AG04449 (cell line): Measurements from ENCODE around the gene ACSS3.

Experiments used
- CTCF ChIA-PET: fragments of 350-600 bp; formaldehyde crosslinking; extraction: SDS; loops from one replicate; lab custom pipeline; 2021; ENCODE audit warnings: antibody characterized with exemption; lab: Yijun Ruan, JAX
- POLR2A ChIA-PET: fragments of 400-600, 350-600 bp; formaldehyde crosslinking; extraction: SDS; loops from one replicate; lab custom pipeline; 2020; ENCODE audit warnings: antibody characterized with exemption, inconsistent platforms; lab: Yijun Ruan, JAX
- DNase-seq: peaks from one replicate; pipeline ENCODE4 v3.0.0-alpha.2; 2010; ENCODE audit warnings: low read depth, low spot score
- H3K4me3 ChIP-seq: 2 replicates; pipeline ENCODE4 v1.5.1; 2011; ENCODE audit warnings: low read depth, mild to moderate bottlenecking, control low read depth, low read length
- TF ChIP-seq, protein P1 (sequence below): IDR thresholded peaks from one replicate; pipeline ENCODE4 v1.5.1; 2011; ENCODE audit warnings: mild to moderate bottlenecking, moderate library complexity, low read length, control low read depth, inconsistent platforms; ENCODE audit not compliant: insufficient read depth; ENCODE audit errors: missing control alignments

Gene ACSS3

DNA sequence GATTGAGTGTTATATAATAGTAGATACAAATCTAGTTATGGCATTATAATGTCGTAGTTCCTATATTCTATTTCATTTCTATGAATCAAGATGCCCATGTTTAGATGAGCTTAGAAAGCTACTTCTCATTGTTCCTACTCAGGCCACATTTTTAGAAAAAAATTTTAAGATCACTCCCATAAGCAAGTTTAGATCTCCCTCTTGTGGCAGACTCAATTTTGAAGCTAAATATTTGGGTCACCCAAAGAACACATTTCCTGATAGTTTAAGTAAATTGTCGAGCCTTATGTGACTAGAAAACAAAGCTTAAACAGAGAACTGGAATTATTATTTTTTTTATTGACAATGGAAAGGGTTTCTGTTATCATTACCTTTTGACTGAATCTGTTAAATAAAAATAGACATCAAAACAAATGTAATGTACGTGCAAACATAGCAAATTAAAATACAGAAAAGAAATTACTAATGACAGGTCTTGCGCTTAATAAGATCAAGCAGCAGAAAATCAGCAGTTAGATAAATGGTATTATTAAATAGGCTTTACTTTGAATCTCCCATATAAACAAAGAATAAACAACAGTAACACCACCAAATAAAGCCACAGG, 180.2 kb downstream of the ACSS3 start:
- ChIA-PET CTCF (interaction anchor here (0.6 to 4.6 kb wide), 22 partner anchors 8 to 1067 kb away, joined by 3 to 35 read pairs (median 4); no protein-coding TSS in a partner anchor), POLR2A (no interaction called here)
- TF ChIP-seq, protein P1, sequence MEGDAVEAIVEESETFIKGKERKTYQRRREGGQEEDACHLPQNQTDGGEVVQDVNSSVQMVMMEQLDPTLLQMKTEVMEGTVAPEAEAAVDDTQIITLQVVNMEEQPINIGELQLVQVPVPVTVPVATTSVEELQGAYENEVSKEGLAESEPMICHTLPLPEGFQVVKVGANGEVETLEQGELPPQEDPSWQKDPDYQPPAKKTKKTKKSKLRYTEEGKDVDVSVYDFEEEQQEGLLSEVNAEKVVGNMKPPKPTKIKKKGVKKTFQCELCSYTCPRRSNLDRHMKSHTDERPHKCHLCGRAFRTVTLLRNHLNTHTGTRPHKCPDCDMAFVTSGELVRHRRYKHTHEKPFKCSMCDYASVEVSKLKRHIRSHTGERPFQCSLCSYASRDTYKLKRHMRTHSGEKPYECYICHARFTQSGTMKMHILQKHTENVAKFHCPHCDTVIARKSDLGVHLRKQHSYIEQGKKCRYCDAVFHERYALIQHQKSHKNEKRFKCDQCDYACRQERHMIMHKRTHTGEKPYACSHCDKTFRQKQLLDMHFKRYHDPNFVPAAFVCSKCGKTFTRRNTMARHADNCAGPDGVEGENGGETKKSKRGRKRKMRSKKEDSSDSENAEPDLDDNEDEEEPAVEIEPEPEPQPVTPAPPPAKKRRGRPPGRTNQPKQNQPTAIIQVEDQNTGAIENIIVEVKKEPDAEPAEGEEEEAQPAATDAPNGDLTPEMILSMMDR, result peak; percentile 38
- no peak for DNase-seq
- no peak overlapping the region for H3K4me3 ChIP-seq

- ChIA-PET POLR2A (no interaction called here), CTCF (interaction anchor here (1.2 to 4.6 kb wide), 3 partner anchors 986 to 1064 kb away, joined by 3 to 35 read pairs (median 5); no protein-coding TSS in a partner anchor)
- no peak for DNase-seq
- TF ChIP-seq, protein P1, result no peak
- no peak overlapping the region for H3K4me3 ChIP-seq
These were observed 181.5 kb downstream of the ACSS3 start for GRCh38 chr12:81259360-81259759.

GRCh38 chr12:81261508-81262207, 183.8 kb downstream of the ACSS3 start:
- H3K4me3 ChIP-seq, result no peak overlapping the region
- no peak for DNase-seq
- ChIA-PET CTCF (no interaction called here), POLR2A (no interaction called here)
- TF ChIP-seq, protein P1, result no peak

- POLR2A ChIA-PET, result no interaction called here
- CTCF ChIA-PET, result no interaction called here
- H3K4me3 ChIP-seq, result no peak overlapping the region
- DNase-seq, result no peak
- TF ChIP-seq, protein P1, result no peak
These were observed 185.2 kb downstream of the ACSS3 start for GRCh38 chr12:81263072-81263471.

DNA sequence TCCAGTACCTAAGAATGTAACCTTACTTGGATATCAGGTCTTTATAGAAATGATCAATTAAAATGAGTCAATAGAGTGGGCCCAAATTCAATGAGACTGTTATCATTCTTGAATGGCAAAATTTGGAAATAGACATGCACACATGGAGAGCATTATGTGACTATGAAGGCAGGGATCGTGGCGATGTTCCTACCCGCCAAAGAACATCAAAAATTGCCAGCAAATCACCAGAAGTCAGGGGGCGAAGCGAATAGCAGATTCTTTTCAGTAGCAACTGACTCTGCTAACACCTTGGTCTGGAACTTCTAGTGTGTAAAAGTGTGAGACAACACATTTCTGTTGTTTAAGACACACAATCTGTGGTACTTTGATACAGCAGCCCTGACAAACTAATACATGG, 192.5 kb downstream of the ACSS3 start:
- DNase-seq, result no peak
- H3K4me3 ChIP-seq, result no peak overlapping the region
- ChIA-PET POLR2A (no interaction called here), CTCF (interaction anchor here (1.1 kb wide), 1 partner anchor 13 kb away, joined by 3 read pairs; no protein-coding TSS in a partner anchor)
- TF ChIP-seq, protein P1, result no peak
